Heart left ventricle (tissue), 16 donors: ENCODE data around the gene CD300LF. TPM values are rescaled to one million over a fixed set of nuclear protein-coding genes. Genes with fewer than 3 reads are reported as not detected.

Experiments used
- ATAC-seq, 4 donors: fragments of 200-7000 bp; cut with Tn5 transposase; one replicate each; pipeline ENCODE4 v1.9.1; 2020 to 2022; ENCODE audit warnings: moderate library complexity in 4 of 4, mild to moderate bottlenecking in 3 of 4, moderate number of reproducible peaks in 1 of 4
- DNase-seq, 5 donors: peaks; one replicate each; pipeline ENCODE4 v3.0.0-alpha.2; 2020
- H3K27ac ChIP-seq, 12 donors: fragments of 200-600 bp; sonication (generic) in 4 of 12; one replicate each; pipeline versions ENCODE4 v1.5.0 to v1.8.0; 2016 to 2022; ENCODE audit warnings: mild to moderate bottlenecking in 2 of 12
- H3K27me3 ChIP-seq, 9 donors: fragments of 200-600 bp; sonication (generic) in 2 of 9; one replicate each; pipeline versions ENCODE4 v1.5.1 to v1.8.0; 2016 to 2022; ENCODE audit warnings: mild to moderate bottlenecking in 3 of 9
- H3K36me3 ChIP-seq, 9 donors: fragments of 200-600 bp; sonication (generic) in 2 of 9; one replicate each; pipeline versions ENCODE4 v1.5.0 to v1.8.0; 2018 to 2022; ENCODE audit warnings: mild to moderate bottlenecking in 2 of 9
- H3K4me1 ChIP-seq, 12 donors: fragments of 200-600 bp; sonication (generic) in 4 of 12; one replicate each; pipeline versions ENCODE4 v1.5.0 to v1.8.0; 2016 to 2022; ENCODE audit warnings: mild to moderate bottlenecking in 3 of 12
- H3K4me3 ChIP-seq, 12 donors: fragments of 200-600 bp; sonication (generic) in 4 of 12; one replicate each; pipeline versions ENCODE4 v1.5.0 to v1.8.0; 2017 to 2022; ENCODE audit warnings: mild to moderate bottlenecking in 9 of 12, moderate library complexity in 4 of 12
- H3K9me3 ChIP-seq, 12 donors: fragments of 200-600 bp; sonication (generic) in 4 of 12; one replicate each; pipeline versions ENCODE4 v1.5.0 to v1.8.0; 2016 to 2022; ENCODE audit warnings: mild to moderate bottlenecking in 1 of 12
- CTCF ChIP-seq, 12 donors: fragments of 200-600 bp; sonication (generic) in 4 of 12; IDR thresholded peaks; one replicate each; pipeline versions ENCODE4 v1.5.0 to v1.8.0; 2018 to 2022; ENCODE audit warnings: antibody characterized with exemption in 12 of 12, mild to moderate bottlenecking in 5 of 12
- POLR2A ChIP-seq, 2 donors: fragments of 450-650 bp; IDR thresholded peaks; one replicate each; pipeline ENCODE4 v1.6.1; 2017; ENCODE audit warnings: antibody characterized with exemption in 2 of 2, mild to moderate bottlenecking in 2 of 2, moderate library complexity in 2 of 2
- WGBS, 4 donors: extraction: QIAGEN DNeasy Blood & Tissue Kit in 2 of 4; methylation state at CpG; one replicate each; pipeline versions ENCODE4 v1.1.5 to v1.1.7; 2013 to 2018; 5-methylcytosine and 5-hydroxymethylcytosine counted together
- intact Hi-C, 10 donors: fragments of 100-400 bp; cut with DNase I; formaldehyde crosslinking; loops; one replicate each; pipeline versions ENCODE4 v1.11.1 to v1.14.2; 2022
- polyA plus RNA-seq, 2 donors: library from polyadenylated mRNA; stranded (reverse); fragments of 200-250 nt; gene quantifications; one replicate each; pipeline ENCODE4 v1.2.3, GENCODE V29; 2013
- total RNA-seq, 9 donors: library from RNA; depleted of rRNA in 2 of 9; stranded (reverse); fragments of >200 nt in 2 of 9; fragmentation: NEBNext Ultra II Directional in 3 of 9; extraction: Animal tissue kit (Norgen Biotek cat#: 25700) in 3 of 9; gene quantifications; one replicate each; pipeline versions ENCODE4 v1.1.0 to v1.2.4, GENCODE V29; 2016 to 2023
- donor health status: ischemic (EF 13 %, LVEDD 7.1; RV severe dilation, severe dysfunction).
- donor health status: healthy with polysubstance abuse.
- donor health status: DM: no; HTN: yes; CAD: no.
- donor health status: DM: no; HTN: no; CAD: no.
- donor health status: ischemic (EF 25% LVEDD 6.9; RV normal size, moderate dysfunction).
- donor health status: ischemic (EF 25% LVEDD 5.7; RV mildly dilated, moderate dysfunction).
- donor health status: healthy.
- donor health status: DM: yes; HTN: yes; CAD: no.
- donor health status: ischemic (EF 35%, LVEDD 5.7; RV mildly dilated, moderate dysfunction).
- donor health status: nonischemic (EF 11% LVEDD 7.7; RV severe dilation, severe dysfunction).
- donor health status: DM: yes; HTN: yes; CAD: no.
- donor health status: PGD.
- donor health status: ischemic (EF 29% LVEDD 5.4; RV normal size, mild dysfunction).
- donor health status: nonischemic (EF 23%, LVEDD 6.1; RV moderate dilation, normal function).

CD300LF gene
- total and polyA plus RNA-seq, 11 donors = 0.15 to 7.0 (median 0.42) TPM; not detected in 2

GRCh38 chr17:74738051-74738996, 25.6 kb upstream of the CD300LF start:
- Histone ChIP-seq H3K27ac (peak overlapping the region in 6 of 12 donors; percentile 15 to 87 (median 28)), H3K4me1 (peaks cover 0 to 73% (median 23%) of the 10 kb centered on the region in 12 donors), H3K27me3 (peaks cover 18 to 55% (median 35%) of the 10 kb centered on the region in 9 donors), H3K4me3 (peak overlapping the region in 11 of 12 donors; percentile 15 to 59 (median 45)), H3K9me3 (no peaks in the 10 kb centered on the region), H3K36me3 (no peaks in the 10 kb centered on the region)
- peak; percentile 10 to 46 (median 30) for ATAC-seq
- intact Hi-C loops = loop anchor here in 7 of 10 donors (5.0 kb wide), 2 partner anchors 34 to 81 kb away; no protein-coding TSS in a partner anchor
- no peak for TF ChIP-seq POLR2A (IDR thresholded peaks at IDR 0.05)
- 39 to 45% (median 42%) methylated on average over 13 to 16 of the region's 16 CpGs for WGBS, 4 donors
- DNase-seq = peak in 3 of 5 donors; percentile 52 to 80 (median 76)

GRCh38 chr17:74737299-74738050, 24.8 kb upstream of the CD300LF start:
- intact Hi-C loops = loop anchor here in 9 of 10 donors (2.0 to 5.0 kb wide), 3 partner anchors 35 to 81 kb away; no protein-coding TSS in a partner anchor
- H3K36me3 ChIP-seq = no peaks in the 10 kb centered on the region
- H3K27ac ChIP-seq = peak overlapping the region in 7 of 12 donors; percentile 6 to 87 (median 47)
- peak in 1 of 5 donors; percentile 40 for DNase-seq
- H3K27me3 ChIP-seq = peaks cover 18 to 55% (median 35%) of the 10 kb centered on the region in 9 donors
- TF ChIP-seq POLR2A (IDR thresholded peaks at IDR 0.05) (no peak), CTCF (IDR thresholded peaks at IDR 0.05) (peak in 9 of 12 donors; percentile 8 to 33 (median 24))
- peak in 2 of 4 donors; percentile 8 to 21 for ATAC-seq
- H3K4me1 ChIP-seq = peaks cover 0 to 64% (median 23%) of the 10 kb centered on the region in 12 donors
- 5 to 26% (median 12%) methylated on average over 14 to 38 of the region's 38 CpGs for WGBS, 4 donors
- H3K9me3 ChIP-seq = no peaks in the 10 kb centered on the region
- H3K4me3 ChIP-seq = peak overlapping the region in 11 of 12 donors; percentile 20 to 59 (median 45)

- 1 to 3% (median 2%) methylated on average over 28 to 67 of the region's 67 CpGs for WGBS, 4 donors
- H3K4me1 ChIP-seq = peaks cover 0 to 56% (median 19%) of the 10 kb centered on the region in 12 donors
These were observed 24.0 kb upstream of the CD300LF start, which contains the start of gene RAB37 for GRCh38 chr17:74736513-74737298. RAB37 (plus strand) TSS chr17:74737256; CDS start chr17:74737273, 17 bp downstream.

More at GRCh38 chr17:74736513-74737298, 24.0 kb upstream of the CD300LF start, which contains the start of gene RAB37:
- H3K4me3 ChIP-seq = peak within 1 kb of the TSS; percentile 16 to 59 (median 45)
- no peaks in the 10 kb centered on the region for H3K9me3 ChIP-seq
- ATAC-seq = peak in 3 of 4 donors; percentile 45 to 57 (median 53)
- intact Hi-C loops = loop anchor here (1.0 to 5.0 kb wide), 4 partner anchors 36 to 80 kb away; no protein-coding TSS in a partner anchor
- peaks cover 18 to 55% (median 32%) of the 10 kb centered on the region in 9 donors for H3K27me3 ChIP-seq
- peak in 1 of 5 donors; percentile 79 for DNase-seq
- H3K36me3 ChIP-seq = no peaks in the 10 kb centered on the region
- TF ChIP-seq CTCF (IDR thresholded peaks at IDR 0.05) = peak in 10 of 12 donors; percentile 26 to 56 (median 42)
- no peak for TF ChIP-seq POLR2A (IDR thresholded peaks at IDR 0.05)
- H3K27ac ChIP-seq = peak within 1 kb of the TSS in 9 of 12 donors; percentile 6 to 87 (median 36)
